ENCODE measurements around the gene GRHL3.

Gene GRHL3

GRCh38 chr1:24340770-24341169, 21.6 kb downstream of the GRHL3 start:
- DNase-seq (ENCODE audit: low read depth): no peak
- H3K4me3 ChIP-seq (ENCODE audit: low read depth, low read length): no peak overlapping the region
- TF ChIP-seq, protein P1, sequence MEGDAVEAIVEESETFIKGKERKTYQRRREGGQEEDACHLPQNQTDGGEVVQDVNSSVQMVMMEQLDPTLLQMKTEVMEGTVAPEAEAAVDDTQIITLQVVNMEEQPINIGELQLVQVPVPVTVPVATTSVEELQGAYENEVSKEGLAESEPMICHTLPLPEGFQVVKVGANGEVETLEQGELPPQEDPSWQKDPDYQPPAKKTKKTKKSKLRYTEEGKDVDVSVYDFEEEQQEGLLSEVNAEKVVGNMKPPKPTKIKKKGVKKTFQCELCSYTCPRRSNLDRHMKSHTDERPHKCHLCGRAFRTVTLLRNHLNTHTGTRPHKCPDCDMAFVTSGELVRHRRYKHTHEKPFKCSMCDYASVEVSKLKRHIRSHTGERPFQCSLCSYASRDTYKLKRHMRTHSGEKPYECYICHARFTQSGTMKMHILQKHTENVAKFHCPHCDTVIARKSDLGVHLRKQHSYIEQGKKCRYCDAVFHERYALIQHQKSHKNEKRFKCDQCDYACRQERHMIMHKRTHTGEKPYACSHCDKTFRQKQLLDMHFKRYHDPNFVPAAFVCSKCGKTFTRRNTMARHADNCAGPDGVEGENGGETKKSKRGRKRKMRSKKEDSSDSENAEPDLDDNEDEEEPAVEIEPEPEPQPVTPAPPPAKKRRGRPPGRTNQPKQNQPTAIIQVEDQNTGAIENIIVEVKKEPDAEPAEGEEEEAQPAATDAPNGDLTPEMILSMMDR (conservative IDR thresholded peaks at IDR 0.05; ENCODE audit: low read depth, low read length): no peak

- TF ChIP-seq, protein P1 (conservative IDR thresholded peaks at IDR 0.05; ENCODE audit: low read depth, low read length): no peak
- no peak overlapping the region for H3K4me3 ChIP-seq (ENCODE audit: low read depth, low read length)
- DNase-seq (ENCODE audit: low read depth): no peak
Measured at GRCh38 chr1:24341260-24341659, 22.1 kb downstream of the GRHL3 start.

- DNase-seq (ENCODE audit: low read depth): no peak
- no peak overlapping the region for H3K4me3 ChIP-seq (ENCODE audit: low read depth, low read length)
- TF ChIP-seq, protein P1 (conservative IDR thresholded peaks at IDR 0.05; ENCODE audit: low read depth, low read length): no peak
Measured at GRCh38 chr1:24343412-24344089, 24.4 kb downstream of the GRHL3 start.

DNA sequence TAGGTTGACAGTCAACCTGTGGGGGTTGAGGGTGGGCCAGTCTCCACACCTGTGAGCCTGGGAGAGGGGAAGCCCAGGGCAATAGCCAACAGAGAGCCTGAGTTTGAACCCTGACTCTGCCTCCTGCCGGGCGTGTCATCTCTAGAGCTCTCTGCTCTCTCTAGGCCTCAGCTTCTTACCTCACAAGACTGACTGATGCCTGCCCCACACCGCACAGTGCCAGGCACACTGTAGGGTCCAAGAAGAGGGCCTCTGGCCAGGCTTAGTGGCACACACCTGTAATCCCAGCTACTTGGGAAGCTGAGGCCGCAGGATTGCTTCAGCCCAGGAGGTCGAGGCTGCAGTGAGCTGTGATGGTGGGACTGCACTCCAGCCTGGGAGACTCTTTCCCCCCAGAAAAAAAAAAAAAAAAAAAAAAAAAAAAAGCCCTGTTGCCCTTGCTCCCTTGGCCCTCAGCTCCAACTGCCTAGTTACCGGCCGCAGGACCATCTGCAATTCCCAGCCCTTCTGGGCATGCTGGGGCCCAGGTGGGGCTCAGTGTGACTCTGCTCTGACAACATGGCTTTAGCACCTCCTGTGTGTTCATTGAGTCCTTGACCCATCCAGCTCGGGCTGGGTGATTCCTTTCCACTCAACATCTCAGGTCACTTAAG, 25.1 kb downstream of the GRHL3 start:
- DNase-seq (ENCODE audit: low read depth): no peak
- TF ChIP-seq, protein P1 (conservative IDR thresholded peaks at IDR 0.05; ENCODE audit: low read depth, low read length): no peak
- no peak overlapping the region for H3K4me3 ChIP-seq (ENCODE audit: low read depth, low read length)

- no peak overlapping the region for H3K4me3 ChIP-seq (ENCODE audit: low read depth, low read length)
- no peak for DNase-seq (ENCODE audit: low read depth)
- TF ChIP-seq, protein P1 (conservative IDR thresholded peaks at IDR 0.05; ENCODE audit: low read depth, low read length): no peak
Measured at GRCh38 chr1:24345334-24345733, 26.2 kb downstream of the GRHL3 start.

- TF ChIP-seq, protein P1 (conservative IDR thresholded peaks at IDR 0.05; ENCODE audit: low read depth, low read length): no peak
Measured at GRCh38 chr1:24347159-24347934, 28.2 kb downstream of the GRHL3 start.

More at GRCh38 chr1:24347159-24347934, 28.2 kb downstream of the GRHL3 start:
- no peak for DNase-seq (ENCODE audit: low read depth)
- H3K4me3 ChIP-seq (ENCODE audit: low read depth, low read length): no peak overlapping the region
